HG03060 (cell line): ENCODE data around the gene HPCAL1.
"Not testable (repeated sequence)": the region's sequence is repeated elsewhere in the genome, so short reads cannot be mapped to it uniquely, and the experiment has no call there.

Experiments
- ATAC-seq: cut with Tn5 transposase; IDR thresholded peaks from one replicate; pipeline ENCODE4 v1.9.1; 2021; ENCODE audit warnings: low read depth, moderate number of reproducible peaks; ENCODE audit not compliant: unreplicated experiment

HPCAL1 gene

GRCh38 chr2:10448576-10449485, 146.1 kb downstream of the HPCAL1 start:
- peak; percentile 39 for ATAC-seq

- no peak for ATAC-seq
These were observed 146.8 kb downstream of the HPCAL1 start for GRCh38 chr2:10449486-10449831.

- ATAC-seq, result no peak
These were observed 147.4 kb downstream of the HPCAL1 start for GRCh38 chr2:10449838-10450691.

GRCh38 chr2:10451819-10452218, 149.1 kb downstream of the HPCAL1 start:
- ATAC-seq, result no peak

- no peak for ATAC-seq
These were observed 149.6 kb downstream of the HPCAL1 start for GRCh38 chr2:10452312-10452711.

- no peak for ATAC-seq
These were observed 150.5 kb downstream of the HPCAL1 start for GRCh38 chr2:10452956-10453904.

- ATAC-seq, result no peak
These were observed 151.2 kb downstream of the HPCAL1 start for GRCh38 chr2:10453905-10454298.

- ATAC-seq, result no peak
These were observed 151.8 kb downstream of the HPCAL1 start for GRCh38 chr2:10454505-10454904.

- ATAC-seq, result not testable (repeated sequence)
These were observed 154.5 kb downstream of the HPCAL1 start for GRCh38 chr2:10457195-10457594.

GRCh38 chr2:10457846-10458598, 155.3 kb downstream of the HPCAL1 start:
- no peak for ATAC-seq

GRCh38 chr2:10460366-10460796, 157.7 kb downstream of the HPCAL1 start:
- ATAC-seq, result no peak

GRCh38 chr2:10462178-10463083, 159.7 kb downstream of the HPCAL1 start:
- no peak for ATAC-seq

GRCh38 chr2:10465910-10466309, 163.2 kb downstream of the HPCAL1 start:
- no peak for ATAC-seq

- ATAC-seq, result no peak
These were observed 164.1 kb downstream of the HPCAL1 start for GRCh38 chr2:10466801-10467200.

GRCh38 chr2:10467401-10467800, 164.7 kb downstream of the HPCAL1 start:
- ATAC-seq, result no peak

GRCh38 chr2:10469301-10469700, 166.6 kb downstream of the HPCAL1 start:
- no peak for ATAC-seq

- ATAC-seq, result no peak
These were observed 167.4 kb downstream of the HPCAL1 start for GRCh38 chr2:10469955-10470608.

- no peak for ATAC-seq
These were observed 168.4 kb downstream of the HPCAL1 start for GRCh38 chr2:10471046-10471571.
